NCI-H345 (cell line): ENCODE measurements around the gene SPIRE2.
"Not testable (repeated sequence)": the region's sequence is repeated elsewhere in the genome, so short reads cannot be mapped to it uniquely, and the experiment has no call there.

Source experiments
- DNase-seq: peaks from one replicate; lab custom pipeline; 2025; lab: John Stamatoyannopoulos, UW

The SPIRE2 gene

GRCh38 chr16:89863741-89864526 lies 35.7 kb downstream of the SPIRE2 start:
- no peak for DNase-seq

- no peak for DNase-seq
Observed at GRCh38 chr16:89864527-89864820, 36.2 kb downstream of the SPIRE2 start.

- DNase-seq = no peak
Observed at GRCh38 chr16:89867918-89868317, 39.6 kb downstream of the SPIRE2 start.

- no peak for DNase-seq
Observed at GRCh38 chr16:89869911-89870310, 41.6 kb downstream of the SPIRE2 start.

- DNase-seq = no peak
Observed at GRCh38 chr16:89870440-89870839, 42.2 kb downstream of the SPIRE2 start.

GRCh38 chr16:89871895-89872294 lies 43.6 kb downstream of the SPIRE2 start:
- DNase-seq = no peak

GRCh38 chr16:89873109-89873971 lies 45.1 kb downstream of the SPIRE2 start, which contains the start of gene TCF25:
TCF25 (plus strand) TSS chr16:89873592; CDS start chr16:89873668, 76 bp downstream.
- peak; percentile 84 for DNase-seq

- DNase-seq = peak; percentile 87
Observed at GRCh38 chr16:89873972-89874689, 45.9 kb downstream of the SPIRE2 start.

GRCh38 chr16:89879123-89879522 lies 50.8 kb downstream of the SPIRE2 start:
- not testable (repeated sequence) for DNase-seq

- no peak for DNase-seq
Observed at GRCh38 chr16:89880477-89881367, 52.4 kb downstream of the SPIRE2 start.

GRCh38 chr16:89881368-89881730 lies 53.1 kb downstream of the SPIRE2 start:
- DNase-seq = no peak

GRCh38 chr16:89883346-89884040 lies 55.2 kb downstream of the SPIRE2 start:
- no peak for DNase-seq

GRCh38 chr16:89884041-89884421 lies 55.8 kb downstream of the SPIRE2 start:
- no peak for DNase-seq

- DNase-seq = no peak
Observed at GRCh38 chr16:89887243-89887642, 59.0 kb downstream of the SPIRE2 start.

GRCh38 chr16:89890200-89890599 lies 61.9 kb downstream of the SPIRE2 start:
- DNase-seq = no peak

- no peak for DNase-seq
Observed at GRCh38 chr16:89890886-89891657, 62.8 kb downstream of the SPIRE2 start.

- no peak for DNase-seq
Observed at GRCh38 chr16:89892055-89892630, 63.9 kb downstream of the SPIRE2 start.

- no peak for DNase-seq
Observed at GRCh38 chr16:89892635-89893034, 64.4 kb downstream of the SPIRE2 start.

- no peak for DNase-seq
Observed at GRCh38 chr16:89893642-89894548, 65.6 kb downstream of the SPIRE2 start.
